Small intestine (tissue), 7 donors: Measurements from ENCODE around the gene PSD2. TPM values are rescaled to one million over a fixed set of nuclear protein-coding genes. Genes with fewer than 3 reads are reported as not detected.
A peak's percentile ranks its signal among the peaks of the same experiment; 100 is the strongest.

ENCODE experiments used
- DNase-seq, 2 donors: peaks; one replicate each; pipeline versions ENCODE4 v3.0.0 to v3.0.0-alpha.2; 2013
- FAIRE-seq: peaks from 2 replicates; lab custom pipeline; 2012; peaks lifted over from hg19 to GRCh38; lab: Jason Lieb, UNC
- H3K27ac ChIP-seq, 3 donors: one replicate each; pipeline ENCODE4 v1.5.1; 2013; ENCODE audit warnings: low read length in 2 of 3, mild to moderate bottlenecking in 2 of 3, control low read depth in 1 of 3, inconsistent platforms in 1 of 3, low read depth in 1 of 3, moderate library complexity in 1 of 3
- H3K27me3 ChIP-seq, 3 donors: one replicate each; pipeline ENCODE4 v1.6.1; 2013; ENCODE audit warnings: low read length in 3 of 3, inconsistent platforms in 1 of 3; ENCODE audit not compliant: control insufficient read depth in 3 of 3, insufficient read depth in 3 of 3
- H3K36me3 ChIP-seq, 3 donors: one replicate each; pipeline ENCODE4 v1.6.1; 2013; ENCODE audit warnings: low read length in 3 of 3, inconsistent platforms in 1 of 3, low read depth in 1 of 3, mild to moderate bottlenecking in 1 of 3, moderate library complexity in 1 of 3; ENCODE audit not compliant: control insufficient read depth in 3 of 3, insufficient read depth in 2 of 3
- H3K4me1 ChIP-seq, 3 donors: one replicate each; pipeline ENCODE4 v1.6.1; 2013; ENCODE audit warnings: low read length in 2 of 3, inconsistent platforms in 1 of 3, low read depth in 1 of 3, mild to moderate bottlenecking in 1 of 3, moderate library complexity in 1 of 3; ENCODE audit not compliant: control insufficient read depth in 3 of 3, insufficient read depth in 2 of 3
- H3K4me3 ChIP-seq, 3 donors: one replicate each; pipeline ENCODE4 v1.5.1; 2013; ENCODE audit warnings: low read length in 3 of 3, control low read depth in 1 of 3, inconsistent platforms in 1 of 3, low read depth in 1 of 3, mild to moderate bottlenecking in 1 of 3, moderate library complexity in 1 of 3
- H3K9me3 ChIP-seq, 2 donors: one replicate each; pipeline ENCODE4 v1.6.1; 2013; ENCODE audit warnings: low read depth in 1 of 2, low read length in 1 of 2; ENCODE audit not compliant: control insufficient read depth in 2 of 2, insufficient read depth in 1 of 2
- WGBS, 3 donors: extraction: QIAGEN DNeasy Blood & Tissue Kit; methylation state at CpG; one replicate each; pipeline ENCODE4 v1.1.7; 2013; 5-methylcytosine and 5-hydroxymethylcytosine counted together
- polyA plus RNA-seq, 4 donors: library from polyadenylated mRNA; stranded (reverse) in 3 of 4; unstranded in 1 of 4; fragments of 200-250 nt in 3 of 4; fragments of 120-200 nt in 1 of 4; gene quantifications; one replicate each; pipeline versions ENCODE4 v1.2.1 to v1.2.3, GENCODE V29; 2013
- donor health status: healthy with polysubstance abuse.
- donor health status: control.
- donor health status: control.
- donor health status: Bipolar disorder and iron deficiency.
- donor health status: healthy.

The PSD2 gene
- polyA plus RNA-seq, 4 donors: 0.12 to 0.34 TPM; not detected in 2

GRCh38 chr5:139845846-139846681 is 50.5 kb downstream of the PSD2 start:
- Histone ChIP-seq H3K36me3 (no peaks in the 10 kb centered on the region), H3K27me3 (peaks cover 0 to 31% (median 4%) of the 10 kb centered on the region in 3 donors), H3K4me1 (no peaks in the 10 kb centered on the region), H3K9me3 (no peaks in the 10 kb centered on the region), H3K27ac (no peak overlapping the region), H3K4me3 (no peak overlapping the region)
- no peak for FAIRE-seq
- 21 to 68% (median 43%) methylated on average over 18 of the region's 18 CpGs for WGBS, 3 donors
- peak; percentile 36 to 40 for DNase-seq

- DNase-seq: no peak
- 29 to 43% (median 40%) methylated on average over 9 to 10 of the region's 10 CpGs for WGBS, 3 donors
- Histone ChIP-seq H3K4me3 (no peak overlapping the region), H3K27me3 (peaks cover 0 to 33% (median 4%) of the 10 kb centered on the region in 3 donors), H3K4me1 (no peaks in the 10 kb centered on the region), H3K9me3 (no peaks in the 10 kb centered on the region), H3K27ac (no peak overlapping the region), H3K36me3 (no peaks in the 10 kb centered on the region)
- no peak for FAIRE-seq
These were observed 51.5 kb downstream of the PSD2 start for GRCh38 chr5:139847091-139847490.

GRCh38 chr5:139847790-139848507 is 52.3 kb downstream of the PSD2 start:
- DNase-seq: peak; percentile 21 to 73
- FAIRE-seq: no peak
- Histone ChIP-seq H3K4me1 (no peaks in the 10 kb centered on the region), H3K36me3 (no peaks in the 10 kb centered on the region), H3K9me3 (no peaks in the 10 kb centered on the region), H3K4me3 (peak overlapping the region in 2 of 3 donors; percentile 51 to 64), H3K27me3 (peaks cover 0 to 33% (median 4%) of the 10 kb centered on the region in 3 donors), H3K27ac (peak overlapping the region in 1 of 3 donors; percentile 46)
- 1 to 4% (median 1%) methylated on average over 70 to 107 of the region's 107 CpGs for WGBS, 3 donors

GRCh38 chr5:139848508-139849100 is 53.0 kb downstream of the PSD2 start:
- DNase-seq (no peak), FAIRE-seq (no peak)
- H3K9me3 ChIP-seq: no peaks in the 10 kb centered on the region
- H3K4me3 ChIP-seq: peak overlapping the region in 2 of 3 donors; percentile 51 to 64
- H3K4me1 ChIP-seq: no peaks in the 10 kb centered on the region
- 13 to 14% (median 13%) methylated on average over 38 to 43 of the region's 43 CpGs for WGBS, 3 donors
- H3K36me3 ChIP-seq: no peaks in the 10 kb centered on the region
- H3K27me3 ChIP-seq: peaks cover 0 to 33% (median 4%) of the 10 kb centered on the region in 3 donors
- H3K27ac ChIP-seq: peak overlapping the region in 1 of 3 donors; percentile 32

- Histone ChIP-seq H3K36me3 (no peaks in the 10 kb centered on the region), H3K9me3 (no peaks in the 10 kb centered on the region), H3K27me3 (peaks cover 0 to 33% (median 4%) of the 10 kb centered on the region in 3 donors), H3K4me3 (no peak overlapping the region), H3K4me1 (no peaks in the 10 kb centered on the region), H3K27ac (no peak overlapping the region)
- FAIRE-seq: no peak
- 77 to 82% (median 82%) methylated on average over 7 of the region's 7 CpGs for WGBS, 3 donors
- DNase-seq: no peak
These were observed 53.9 kb downstream of the PSD2 start for GRCh38 chr5:139849501-139849900.

GRCh38 chr5:139849942-139850341 is 54.3 kb downstream of the PSD2 start:
- H3K36me3 ChIP-seq: no peaks in the 10 kb centered on the region
- H3K9me3 ChIP-seq: no peaks in the 10 kb centered on the region
- DNase-seq (no peak), FAIRE-seq (no peak)
- peaks cover 0 to 33% (median 4%) of the 10 kb centered on the region in 3 donors for H3K27me3 ChIP-seq
- H3K4me1 ChIP-seq: no peaks in the 10 kb centered on the region
- no peak overlapping the region for H3K4me3 ChIP-seq
- no peak overlapping the region for H3K27ac ChIP-seq
- WGBS, 3 donors: 46 to 68% (median 51%) methylated on average over 2 of the region's 2 CpGs

GRCh38 chr5:139850423-139851016 is 54.9 kb downstream of the PSD2 start:
- no peak for DNase-seq
- Histone ChIP-seq H3K27me3 (peaks cover 0 to 28% (median 4%) of the 10 kb centered on the region in 3 donors), H3K27ac (no peak overlapping the region), H3K4me3 (no peak overlapping the region), H3K4me1 (no peaks in the 10 kb centered on the region), H3K36me3 (no peaks in the 10 kb centered on the region), H3K9me3 (no peaks in the 10 kb centered on the region)
- WGBS, 3 donors: 82 to 87% (median 84%) methylated on average over 3 of the region's 3 CpGs
- no peak for FAIRE-seq

GRCh38 chr5:139851558-139851957 is 56.0 kb downstream of the PSD2 start:
- Histone ChIP-seq H3K4me1 (no peaks in the 10 kb centered on the region), H3K9me3 (no peaks in the 10 kb centered on the region), H3K27me3 (peaks cover 0 to 17% (median 0%) of the 10 kb centered on the region in 3 donors), H3K4me3 (no peak overlapping the region), H3K36me3 (no peaks in the 10 kb centered on the region), H3K27ac (no peak overlapping the region)
- no peak for DNase-seq
- 90 to 95% (median 92%) methylated on average over 19 of the region's 19 CpGs for WGBS, 3 donors
- FAIRE-seq: no peak
